ENCODE measurements around the gene NCR1. TPM values are rescaled to one million over a fixed set of nuclear protein-coding genes. Genes with fewer than 3 reads are reported as not detected.
"Not testable (repeated sequence)": the region's sequence is repeated elsewhere in the genome, so short reads cannot be mapped to it uniquely, and the experiment has no call there.

The NCR1 gene
- total RNA-seq, 1 donor from 2014 or later = not detected

- not testable (repeated sequence) for DNase-seq (ENCODE audit: low spot score)
These were observed 2.0 kb downstream of the NCR1 start for GRCh38 chr19:54907899-54908298.

- no peak for DNase-seq (ENCODE audit: low spot score)
These were observed 10.9 kb downstream of the NCR1 start for GRCh38 chr19:54916822-54917221.

GRCh38 chr19:54918499-54918898 lies 12.6 kb downstream of the NCR1 start:
- DNase-seq (ENCODE audit: low spot score) = no peak

GRCh38 chr19:54919646-54920563 lies 14.0 kb downstream of the NCR1 start:
- DNase-seq (ENCODE audit: low spot score) = not testable (repeated sequence)

- no peak for DNase-seq (ENCODE audit: low spot score)
These were observed 15.1 kb downstream of the NCR1 start for GRCh38 chr19:54921082-54921481.

GRCh38 chr19:54923276-54923675 lies 17.3 kb downstream of the NCR1 start:
- no peak for DNase-seq (ENCODE audit: low spot score)

- no peak for DNase-seq (ENCODE audit: low spot score)
These were observed 22.4 kb downstream of the NCR1 start for GRCh38 chr19:54928299-54928698.

- no peak for DNase-seq (ENCODE audit: low spot score)
These were observed 32.0 kb downstream of the NCR1 start for GRCh38 chr19:54937926-54938325.

- DNase-seq (ENCODE audit: low spot score) = no peak
These were observed 33.0 kb downstream of the NCR1 start for GRCh38 chr19:54938906-54939305.

GRCh38 chr19:54939538-54939937 lies 33.6 kb downstream of the NCR1 start:
- DNase-seq (ENCODE audit: low spot score) = not testable (repeated sequence)

GRCh38 chr19:54943772-54944361 lies 37.9 kb downstream of the NCR1 start:
- not testable (repeated sequence) for DNase-seq (ENCODE audit: low spot score)

- no peak for DNase-seq (ENCODE audit: low spot score)
These were observed 41.4 kb downstream of the NCR1 start, which contains the start of gene NLRP7 for GRCh38 chr19:54947381-54947780. Gene NLRP7 (minus strand): TSS chr19:54947530.

- DNase-seq (ENCODE audit: low spot score) = no peak
These were observed 43.5 kb downstream of the NCR1 start for GRCh38 chr19:54949412-54949811.

- DNase-seq (ENCODE audit: low spot score) = not testable (repeated sequence)
These were observed 44.6 kb downstream of the NCR1 start for GRCh38 chr19:54950580-54950979.

GRCh38 chr19:54952591-54953344 lies 46.8 kb downstream of the NCR1 start:
- no peak for DNase-seq (ENCODE audit: low spot score)

GRCh38 chr19:54953345-54953713 lies 47.4 kb downstream of the NCR1 start:
- DNase-seq (ENCODE audit: low spot score) = not testable (repeated sequence)

- no peak for DNase-seq (ENCODE audit: low spot score)
These were observed 49.4 kb downstream of the NCR1 start for GRCh38 chr19:54955376-54955775.

GRCh38 chr19:54959840-54960239 lies 53.9 kb downstream of the NCR1 start:
- DNase-seq (ENCODE audit: low spot score) = no peak

Data from umbilical cord (tissue), 2 donors.